HCT116 (cell line): Measurements from ENCODE around the gene FREY1. TPM values are rescaled to one million over a fixed set of nuclear protein-coding genes. Genes with fewer than 3 reads are reported as not detected.

Source experiments
- ATAC-seq: fragments of 200-7000 bp; cut with Tn5 transposase; 2 replicates; pipeline ENCODE4 v1.9.1; 2020; ENCODE audit warnings: mild to moderate bottlenecking, moderate library complexity
- BruUV-seq: library from RNA; stranded (reverse); fragments of 400-500 nt; replicated peaks from 2 replicates; lab custom pipeline; 2021; lab: Mats Ljungman, UMichigan
- CTCF ChIA-PET: fragments of 300-600 bp; sonication (Branson Sonifier 250); formaldehyde crosslinking; loops from one replicate; lab custom pipeline; 2021; ENCODE audit warnings: antibody characterized with exemption; lab: Charles Lee
- POLR2A ChIA-PET: fragments of 300-600, 350-600 bp; sonication (Branson Sonifier 250); formaldehyde crosslinking; loops from one replicate; lab custom pipeline; 2021; ENCODE audit warnings: antibody characterized with exemption; lab: Charles Lee
- RAD21 ChIA-PET, 2 experiments: fragments of 300-600 bp; sonication (Branson Sonifier 250); formaldehyde crosslinking; loops; one replicate each; lab custom pipeline; 2023; ENCODE audit warnings: low total read pairs in 2 of 2; ENCODE audit not compliant: uncharacterized antibody in 2 of 2, unreplicated experiment in 2 of 2, low non-redundant PET in 1 of 2; lab: Charles Lee
- DNase-seq: peaks from one replicate; pipeline ENCODE4 v3.0.0-alpha.2; 2010; ENCODE audit warnings: low read depth, low spot score
- H2AFZ ChIP-seq: fragments of 200-600 bp; shearing (Covaris generic), sonication (generic); 2 replicates; pipeline ENCODE4 v1.6.1; 2017; ENCODE audit warnings: low read depth, mixed run types, mixed read lengths, antibody characterized with exemption, low read length; ENCODE audit not compliant: poor library complexity, severe bottlenecking
- H3K27ac ChIP-seq: 2 replicates; pipeline ENCODE4 v1.5.1; 2012; ENCODE audit warnings: low read depth, low read length
- H3K27me3 ChIP-seq: fragments of 200-600 bp; sonication (generic); 2 replicates; pipeline ENCODE4 v1.6.1; 2016; ENCODE audit warnings: mixed run types, low read length, mixed read lengths; ENCODE audit not compliant: insufficient read depth
- H3K36me3 ChIP-seq, 2 experiments: fragments of 200-500 bp in 1 of 2; fragments of 200-600 bp in 1 of 2; sonication (Bioruptor generic) in 1 of 2; sonication (generic) in 1 of 2; 2 replicates each; pipeline versions ENCODE4 v1.5.1 to v1.6.1; 2014 to 2016; ENCODE audit warnings: low read length in 2 of 2, inconsistent platforms in 1 of 2, mixed read lengths in 1 of 2, mixed run types in 1 of 2; ENCODE audit not compliant: insufficient read depth in 2 of 2, control insufficient read depth in 1 of 2
- H3K4me1 ChIP-seq, 2 experiments: fragments of 200-600 bp in 1 of 2; sonication (generic) in 1 of 2; 2 replicates each; pipeline versions ENCODE4 v1.5.1 to v1.6.1; 2012 to 2017; ENCODE audit warnings: low read length in 2 of 2, inconsistent platforms in 1 of 2, mild to moderate bottlenecking in 1 of 2, mixed read lengths in 1 of 2, mixed run types in 1 of 2, moderate library complexity in 1 of 2; ENCODE audit not compliant: insufficient read depth in 2 of 2, control insufficient read depth in 1 of 2
- H3K4me2 ChIP-seq: fragments of 200-600 bp; sonication (generic); 2 replicates; pipeline ENCODE4 v1.6.1; 2017; ENCODE audit warnings: mixed run types, low read length, mixed read lengths
- H3K4me3 ChIP-seq, 2 experiments: fragments of 200-600 bp in 1 of 2; sonication (generic) in 1 of 2; replicated peaks in 1 of 2; 2 replicates each; pipeline ENCODE4 v1.5.1; 2011 to 2016; ENCODE audit warnings: low read length in 2 of 2, control low read depth in 1 of 2, low read depth in 1 of 2, mild to moderate bottlenecking in 1 of 2, mixed read lengths in 1 of 2, mixed run types in 1 of 2
- H3K79me2 ChIP-seq: fragments of 200-600 bp; sonication (generic); 2 replicates; pipeline ENCODE4 v1.6.1; 2017; ENCODE audit warnings: mild to moderate bottlenecking, mixed run types, low read length, moderate library complexity, mixed read lengths; ENCODE audit not compliant: insufficient read depth
- H3K9ac ChIP-seq: fragments of 200-600 bp; sonication (generic); 2 replicates; pipeline ENCODE4 v1.6.1; 2016; ENCODE audit warnings: low read length, mixed read lengths
- H3K9me2 ChIP-seq: fragments of 200-600 bp; sonication (generic), shearing (Covaris generic); 2 replicates; pipeline ENCODE4 v1.6.1; 2017; ENCODE audit warnings: mixed run types, mild to moderate bottlenecking, moderate library complexity; ENCODE audit not compliant: insufficient read depth
- H3K9me3 ChIP-seq, 2 experiments: fragments of 200-500 bp in 1 of 2; fragments of 200-600 bp in 1 of 2; sonication (Bioruptor generic) in 1 of 2; sonication (generic) in 1 of 2; 2 replicates each; pipeline ENCODE4 v1.6.1; 2014 to 2017; ENCODE audit warnings: low read length in 2 of 2, mixed read lengths in 2 of 2, inconsistent platforms in 1 of 2, low read depth in 1 of 2, mild to moderate bottlenecking in 1 of 2, mixed run types in 1 of 2, moderate library complexity in 1 of 2; ENCODE audit not compliant: control insufficient read depth in 1 of 2, insufficient read depth in 1 of 2
- H4K20me1 ChIP-seq: fragments of 200-600 bp; sonication (generic), shearing (Covaris generic); 2 replicates; pipeline ENCODE4 v1.6.1; 2017; ENCODE audit warnings: mixed run types, mild to moderate bottlenecking, moderate library complexity; ENCODE audit not compliant: insufficient read depth
- ATF3 ChIP-seq: IDR thresholded peaks from 2 replicates; pipeline ENCODE4 v1.6.1; 2012
- CBX3 ChIP-seq: IDR thresholded peaks from 2 replicates; pipeline ENCODE4 v1.6.1; 2012; ENCODE audit warnings: low read depth
- CTCF ChIP-seq, 3 experiments: fragments of 200-600 bp in 1 of 3; sonication (generic) in 1 of 3; IDR thresholded peaks in 2 of 3; conservative IDR thresholded peaks in 1 of 3; 2 replicates each; pipeline ENCODE4 v1.5.1; 2012 to 2017; ENCODE audit warnings: low read depth in 2 of 3, low read length in 2 of 3, antibody characterized with exemption in 1 of 3, borderline replicate concordance in 1 of 3, control low read depth in 1 of 3, mild to moderate bottlenecking in 1 of 3, mixed read lengths in 1 of 3, mixed run types in 1 of 3, moderate library complexity in 1 of 3; ENCODE audit not compliant: insufficient read depth in 1 of 3
- EGR1 ChIP-seq: IDR thresholded peaks from 2 replicates; pipeline ENCODE4 v1.6.1; 2012; ENCODE audit warnings: low read depth
- ELF1 ChIP-seq: IDR thresholded peaks from 2 replicates; pipeline ENCODE4 v1.6.1; 2012; ENCODE audit warnings: low read depth, borderline replicate concordance
- EZH2 ChIP-seq: fragments of 200-600 bp; sonication (generic); IDR thresholded peaks from 2 replicates; pipeline ENCODE4 v1.6.1; 2017; ENCODE audit warnings: antibody characterized with exemption, mixed run types
- EZH2phosphoT487 ChIP-seq: fragments of 200-600 bp; IDR thresholded peaks from 2 replicates; pipeline ENCODE4 v1.6.1; 2018; ENCODE audit warnings: antibody characterized with exemption, borderline replicate concordance
- FOSL1 ChIP-seq: IDR thresholded peaks from 2 replicates; pipeline ENCODE4 v1.6.1; 2012; ENCODE audit warnings: low read depth
- JUND ChIP-seq: IDR thresholded peaks from 2 replicates; pipeline ENCODE4 v1.6.1; 2012
- POLR2A ChIP-seq: IDR thresholded peaks from 2 replicates; pipeline ENCODE4 v1.7.0; 2011; ENCODE audit warnings: borderline replicate concordance; ENCODE audit not compliant: insufficient read depth, insufficient read length; ENCODE audit errors: extremely low read depth
- POLR2AphosphoS5 ChIP-seq: IDR thresholded peaks from 2 replicates; pipeline ENCODE4 v1.6.1; 2011; ENCODE audit warnings: mild to moderate bottlenecking, low read depth, low read length, moderate library complexity
- RAD21 ChIP-seq: IDR thresholded peaks from 2 replicates; pipeline ENCODE4 v1.6.1; 2012; ENCODE audit warnings: low read depth, mild to moderate bottlenecking
- REST ChIP-seq: IDR thresholded peaks from 2 replicates; pipeline ENCODE4 v1.6.1; 2012; ENCODE audit warnings: low read depth
- SIN3A ChIP-seq: IDR thresholded peaks from 2 replicates; pipeline ENCODE4 v1.6.1; 2012; ENCODE audit warnings: low read depth
- SP1 ChIP-seq: IDR thresholded peaks from 2 replicates; pipeline ENCODE4 v1.6.1; 2012; ENCODE audit warnings: low read depth
- SRF ChIP-seq: IDR thresholded peaks from 2 replicates; pipeline ENCODE4 v1.6.1; 2012; ENCODE audit warnings: low read depth
- TCF7L2 ChIP-seq: IDR thresholded peaks from 2 replicates; pipeline ENCODE4 v1.7.0; 2011; ENCODE audit warnings: borderline replicate concordance, inconsistent platforms; ENCODE audit not compliant: insufficient read depth, insufficient read length; ENCODE audit errors: extremely low read depth
- ZBTB33 ChIP-seq: IDR thresholded peaks from 2 replicates; pipeline ENCODE4 v1.6.1; 2011; ENCODE audit warnings: mild to moderate bottlenecking, low read length, moderate library complexity; ENCODE audit not compliant: insufficient replicate concordance; ENCODE audit errors: extremely low read depth
- ZFX ChIP-seq: fragments of 450-650 bp; IDR thresholded peaks from 2 replicates; pipeline ENCODE4 v1.6.1; 2017
- intact Hi-C: fragments of 100-400 bp; cut with micrococcal nuclease; formaldehyde crosslinking; loops from 2 replicates; pipeline ENCODE4 v1.10.0; 2022
- total RNA-seq: library from RNA; stranded (reverse); gene quantifications from one replicate; pipeline ENCODE4 v1.2.1, GENCODE V29; 2021; ENCODE audit not compliant: unreplicated experiment

Gene FREY1
- total RNA-seq, 1 experiment from 2014 or later: 0.96 TPM

GRCh38 chr11:45925550-45925949, 18.5 kb upstream of the FREY1 start:
- Histone ChIP-seq H3K4me3 (no peak overlapping the region), H3K27ac (no peak overlapping the region), H2AFZ (no peak overlapping the region), H3K4me1 (peaks cover 11 to 24% of the 10 kb centered on the region in 2 experiments), H3K79me2 (peaks cover 14% of the 10 kb centered on the region), H3K4me2 (no peak overlapping the region), H4K20me1 (no peaks in the 10 kb centered on the region), H3K9me2 (no peaks in the 10 kb centered on the region), H3K9me3 (no peaks in the 10 kb centered on the region), H3K9ac (no peak overlapping the region), H3K27me3 (no peaks in the 10 kb centered on the region), H3K36me3 (peaks cover 0 to 32% of the 10 kb centered on the region in 2 experiments)
- no TSS peak for BruUV-seq
- no peak for DNase-seq
- ChIA-PET POLR2A (no interaction called here), RAD21 (no interaction called here), CTCF (no interaction called here)
- intact Hi-C loops: no loop called here
- ATAC-seq: no peak
- no peak for TF ChIP-seq SP1
- TF ChIP-seq REST: no peak
- TF ChIP-seq EZH2: no peak
- no peak for TF ChIP-seq POLR2AphosphoS5
- no peak for TF ChIP-seq EZH2phosphoT487
- no peak for TF ChIP-seq JUND
- no peak for TF ChIP-seq TCF7L2
- TF ChIP-seq SIN3A: no peak
- TF ChIP-seq EGR1: no peak
- no peak for TF ChIP-seq CBX3
- TF ChIP-seq FOSL1: no peak
- TF ChIP-seq POLR2A: no peak
- no peak for TF ChIP-seq RAD21
- no peak for TF ChIP-seq ZBTB33
- TF ChIP-seq ATF3: no peak
- no peak for TF ChIP-seq ZFX
- TF ChIP-seq ELF1: no peak
- TF ChIP-seq SRF: no peak
- no peak for TF ChIP-seq CTCF (IDR thresholded peaks at IDR 0.05 in 2 of 3, conservative IDR thresholded peaks at IDR 0.05 in 1 of 3; ENCODE audit: borderline replicate concordance in 1 of 3, insufficient read depth in 1 of 3, low read depth in 2 of 3, low read length in 2 of 3)
